IMR-90 (cell line): Measurements from ENCODE around the gene C1orf74. TPM values are rescaled to one million over a fixed set of nuclear protein-coding genes. Genes with fewer than 3 reads are reported as not detected.

Experiments used
- ATAC-seq: fragments of 200-7000 bp; cut with Tn5 transposase; 2 replicates; pipeline ENCODE4 v1.9.1; 2020; ENCODE audit warnings: low read depth, mild to moderate bottlenecking, moderate library complexity
- BruUV-seq: library from RNA; stranded (reverse); fragments of 400-500 nt; replicated peaks from 2 replicates; lab custom pipeline; 2021; lab: Mats Ljungman, UMichigan
- CTCF ChIA-PET: fragments of 300-600 bp; formaldehyde crosslinking; extraction: SDS; loops from one replicate; lab custom pipeline; 2021; ENCODE audit warnings: antibody characterized with exemption; lab: Yijun Ruan, JAX
- POLR2A ChIA-PET: fragments of 300-600 bp; sonication (Branson Sonifier 250); formaldehyde crosslinking; loops from one replicate; lab custom pipeline; 2022; ENCODE audit warnings: antibody characterized with exemption; ENCODE audit not compliant: unreplicated experiment; lab: Charles Lee
- DNase-seq: peaks from one replicate; pipeline ENCODE4 v3.0.0; 2013
- H2AFZ ChIP-seq: replicated peaks from 2 replicates; pipeline ENCODE3; 2013; ENCODE audit warnings: low read length, mild to moderate bottlenecking; ENCODE audit not compliant: poor library complexity
- H2AK5ac ChIP-seq: 2 replicates; pipeline ENCODE4 v1.6.1; 2013; ENCODE audit warnings: low read depth, low read length, inconsistent platforms
- H2AK9ac ChIP-seq: replicated peaks from 2 replicates; pipeline ENCODE3; 2013; ENCODE audit warnings: mild to moderate bottlenecking, low read depth, low read length, moderate library complexity; ENCODE audit not compliant: poor library complexity
- H2BK120ac ChIP-seq: 2 replicates; pipeline ENCODE4 v1.6.1; 2013; ENCODE audit warnings: low read depth, low read length, inconsistent platforms
- H2BK15ac ChIP-seq: 3 replicates; pipeline ENCODE4 v1.6.1; 2013; ENCODE audit warnings: low read depth, low read length, inconsistent platforms
- H2BK20ac ChIP-seq: 2 replicates; pipeline ENCODE4 v1.6.1; 2013; ENCODE audit warnings: low read depth, mild to moderate bottlenecking, inconsistent platforms, low read length, moderate library complexity
- H2BK5ac ChIP-seq: 2 replicates; pipeline ENCODE4 v1.6.1; 2013; ENCODE audit warnings: mild to moderate bottlenecking, low read depth, low read length, inconsistent platforms; ENCODE audit not compliant: poor library complexity, severe bottlenecking
- H3K14ac ChIP-seq: replicated peaks from 2 replicates; pipeline ENCODE4 v1.6.1; 2013; ENCODE audit warnings: low read depth, low read length, inconsistent platforms
- H3K18ac ChIP-seq: 2 replicates; pipeline ENCODE4 v1.6.1; 2013; ENCODE audit warnings: low read depth, low read length, control low read depth
- H3K23ac ChIP-seq: 2 replicates; pipeline ENCODE4 v1.6.1; 2013; ENCODE audit warnings: low read depth, low read length, inconsistent platforms
- H3K27ac ChIP-seq: 2 replicates; pipeline ENCODE4 v1.5.1; 2013; ENCODE audit warnings: mild to moderate bottlenecking, control low read depth, low read length; ENCODE audit not compliant: insufficient read depth
- H3K27me3 ChIP-seq: 2 replicates; pipeline ENCODE4 v1.6.1; 2013; ENCODE audit warnings: low read length; ENCODE audit not compliant: control insufficient read depth, insufficient read depth
- H3K36me3 ChIP-seq: 2 replicates; pipeline ENCODE4 v1.6.1; 2013; ENCODE audit warnings: low read length, mixed read lengths; ENCODE audit not compliant: control insufficient read depth, insufficient read depth
- H3K4ac ChIP-seq: 2 replicates; pipeline ENCODE4 v1.6.1; 2013; ENCODE audit warnings: low read depth, low read length, inconsistent platforms
- H3K4me1 ChIP-seq: 2 replicates; pipeline ENCODE4 v1.6.1; 2013; ENCODE audit warnings: low read length, mixed read lengths; ENCODE audit not compliant: control insufficient read depth, insufficient read depth
- H3K4me2 ChIP-seq: 2 replicates; pipeline ENCODE4 v1.6.1; 2013; ENCODE audit warnings: low read depth, mild to moderate bottlenecking, control low read depth, low read length, moderate library complexity
- H3K4me3 ChIP-seq: 2 replicates; pipeline ENCODE4 v1.5.1; 2013; ENCODE audit warnings: low read depth, mild to moderate bottlenecking, control low read depth, low read length, moderate library complexity; ENCODE audit not compliant: insufficient read depth
- H3K56ac ChIP-seq: 2 replicates; pipeline ENCODE4 v1.6.1; 2013; ENCODE audit warnings: low read length, inconsistent platforms; ENCODE audit not compliant: insufficient read depth; ENCODE audit errors: extremely low read depth
- H3K79me1 ChIP-seq, 2 experiments: 2 replicates each; pipeline ENCODE4 v1.6.1; 2013; ENCODE audit warnings: low read length in 2 of 2, inconsistent platforms in 1 of 2, low read depth in 1 of 2
- H3K9ac ChIP-seq: 2 replicates; pipeline ENCODE4 v1.6.1; 2013; ENCODE audit warnings: low read depth, low read length, control low read depth
- H3K9me1 ChIP-seq: 2 replicates; pipeline ENCODE4 v1.6.1; 2013; ENCODE audit warnings: low read length, inconsistent platforms; ENCODE audit not compliant: insufficient read depth
- H3K9me3 ChIP-seq: 2 replicates; pipeline ENCODE4 v1.6.1; 2013; ENCODE audit warnings: low read length; ENCODE audit not compliant: control insufficient read depth, insufficient read depth
- H4K20me1 ChIP-seq: 2 replicates; pipeline ENCODE4 v1.6.1; 2013; ENCODE audit warnings: low read length, inconsistent platforms; ENCODE audit not compliant: insufficient read depth
- H4K5ac ChIP-seq: 2 replicates; pipeline ENCODE4 v1.6.1; 2013; ENCODE audit warnings: mild to moderate bottlenecking, low read depth, low read length, control low read depth
- H4K8ac ChIP-seq, 2 experiments: 2 replicates each; pipeline ENCODE4 v1.6.1; 2013; ENCODE audit warnings: low read depth in 2 of 2, low read length in 2 of 2, control low read depth in 1 of 2, inconsistent platforms in 1 of 2
- H4K91ac ChIP-seq: 2 replicates; pipeline ENCODE4 v1.6.1; 2013; ENCODE audit warnings: low read depth, low read length, inconsistent platforms; ENCODE audit not compliant: insufficient read depth
- BHLHE40 ChIP-seq: fragments of 150-350 bp; IDR thresholded peaks from 2 replicates; pipeline ENCODE4 v1.6.1; 2016; ENCODE audit warnings: mild to moderate bottlenecking, low read depth, low read length
- FOS ChIP-seq: fragments of 150-350 bp; IDR thresholded peaks from 2 replicates; pipeline ENCODE4 v1.6.1; 2016; ENCODE audit warnings: low read depth, low read length
- MAFK ChIP-seq: IDR thresholded peaks from 2 replicates; pipeline ENCODE4 v1.6.1; 2012; ENCODE audit warnings: low read depth, low read length, improper control_type of control experiment
- MAZ ChIP-seq: IDR thresholded peaks from 2 replicates; pipeline ENCODE4 v1.6.1; 2012; ENCODE audit warnings: low read depth, mild to moderate bottlenecking, low read length, improper control_type of control experiment, moderate library complexity, borderline replicate concordance
- NFE2L2 ChIP-seq: fragments of 150-350 bp; IDR thresholded peaks from 2 replicates; pipeline ENCODE4 v1.6.1; 2016; ENCODE audit warnings: low read depth, mild to moderate bottlenecking, low read length
- POLR2A ChIP-seq: IDR thresholded peaks from 2 replicates; pipeline ENCODE4 v1.6.1; 2012; ENCODE audit warnings: mild to moderate bottlenecking, low read depth, low read length
- RFX5 ChIP-seq: IDR thresholded peaks from 2 replicates; pipeline ENCODE4 v1.8.0; 2012; ENCODE audit warnings: low read depth, mild to moderate bottlenecking, low read length, moderate library complexity
- SMC3 ChIP-seq: fragments of 150-350 bp; IDR thresholded peaks from 2 replicates; pipeline ENCODE4 v1.6.1; 2016; ENCODE audit warnings: low read depth, mild to moderate bottlenecking, antibody characterized with exemption, low read length, moderate library complexity
- USF2 ChIP-seq: fragments of 150-350 bp; IDR thresholded peaks from 2 replicates; pipeline ENCODE4 v1.6.1; 2017; ENCODE audit warnings: mild to moderate bottlenecking, antibody characterized with exemption, low read length, low read depth
- WGBS, 2 experiments: methylation state at CpG; one replicate each; pipeline versions ENCODE4 v1.1.5 to v1.1.7; 2013; ENCODE audit warnings: missing lambda C conversion rate in 2 of 2; ENCODE audit not compliant: insufficient read length in 1 of 2; ENCODE audit errors: extremely low coverage in 2 of 2; 5-methylcytosine and 5-hydroxymethylcytosine counted together
- dilution Hi-C: fragments of 300-500 bp; cut with HindIII; formaldehyde crosslinking; loops from one replicate; pipeline ENCODE4 v1.14.3; 2018; ENCODE audit warnings: low sequenced_read_pairs; ENCODE audit not compliant: unreplicated experiment
- in situ Hi-C: fragments of 300-500 bp; cut with MboI; formaldehyde crosslinking; loops from 3 replicates; pipeline ENCODE4 v1.14.3; 2019; ENCODE audit warnings: low sequenced_read_pairs, inconsistent platforms, mixed read lengths
- intact Hi-C: fragments of 100-400 bp; cut with micrococcal nuclease; formaldehyde crosslinking; loops from 2 replicates; pipeline ENCODE4 v1.10.0; 2022
- polyA plus RNA-seq, 3 experiments: library from polyadenylated mRNA; depleted of rRNA; stranded (reverse); fragments of >200 nt; gene quantifications; 2 replicates each; pipeline ENCODE4 v1.2.3, GENCODE V29; 2012; ENCODE audit warnings: low replicate concordance in 1 of 3
- total RNA-seq: library from RNA; depleted of rRNA; stranded (reverse); fragments of >200 nt; gene quantifications from 2 replicates; pipeline ENCODE4 v1.2.3, GENCODE V29; 2012
- TF ChIP-seq, protein P1 (sequence below): conservative IDR thresholded peaks from 2 replicates; pipeline ENCODE4 v1.5.1; 2012; ENCODE audit warnings: mild to moderate bottlenecking, low read depth, low read length, improper control_type of control experiment

C1orf74 gene
- total and polyA plus RNA-seq, 2 of the 4 experiments (the other 2 are of a cell fraction): 1.1 to 4.3 TPM

DNA sequence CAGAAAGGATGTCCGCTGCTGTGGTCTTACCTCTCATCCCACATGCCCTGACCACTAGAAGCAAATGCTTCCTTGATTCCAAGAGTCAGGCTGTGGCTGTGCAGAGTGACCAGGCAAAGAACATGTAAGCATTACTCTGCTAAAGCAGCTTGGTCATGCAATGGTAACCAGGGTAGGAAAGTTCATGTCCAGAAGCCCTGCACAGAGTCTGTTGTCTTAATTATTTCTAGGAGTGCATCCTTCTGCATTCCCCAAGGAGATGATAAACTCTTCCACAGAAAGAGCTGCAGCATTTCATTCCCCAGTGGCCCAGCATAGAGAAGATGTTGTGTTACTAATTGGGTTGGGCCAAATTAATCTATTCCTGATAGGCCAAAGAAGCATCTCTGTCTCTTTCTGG is 33.3 kb upstream of the C1orf74 start:
- Histone ChIP-seq H4K91ac (no peak overlapping the region), H2AFZ (no peak overlapping the region), H3K23ac (no peak overlapping the region), H3K4me3 (no peak overlapping the region), H4K20me1 (no peaks in the 10 kb centered on the region), H3K56ac (no peak overlapping the region), H3K4ac (no peak overlapping the region), H3K36me3 (no peaks in the 10 kb centered on the region), H2BK120ac (no peak overlapping the region), H3K27me3 (no peaks in the 10 kb centered on the region), H3K27ac (no peak overlapping the region), H2AK9ac (no peak overlapping the region), H2BK15ac (no peak overlapping the region), H2BK20ac (no peak overlapping the region), H3K4me2 (no peak overlapping the region), H3K14ac (no peak overlapping the region), H3K79me1 (no peaks in the 10 kb centered on the region), H2AK5ac (no peak overlapping the region), H3K9ac (no peak overlapping the region), H3K4me1 (no peaks in the 10 kb centered on the region), H3K18ac (no peak overlapping the region), H4K8ac (no peak overlapping the region), H2BK5ac (no peak overlapping the region), H3K9me1 (no peaks in the 10 kb centered on the region; the same call in 1 of the 2 replicates), H3K9me3 (no peaks in the 10 kb centered on the region), H4K5ac (no peak overlapping the region)
- ATAC-seq (no peak), DNase-seq (no peak)
- no CpG with 5 or more reads among the region's 1 CpG for WGBS, 2 experiments
- ChIA-PET POLR2A (no interaction called here), CTCF (no interaction called here)
- dilution Hi-C loops: loop anchor here (25.0 kb wide), 1 partner anchor 170 kb away; no protein-coding TSS in a partner anchor
- in situ Hi-C loops: no loop called here
- TF ChIP-seq MAFK (no peak), USF2 (no peak), FOS (no peak), MAZ (no peak), NFE2L2 (no peak), SMC3 (no peak), POLR2A (no peak), RFX5 (no peak), BHLHE40 (no peak)
- TF ChIP-seq, protein P1, sequence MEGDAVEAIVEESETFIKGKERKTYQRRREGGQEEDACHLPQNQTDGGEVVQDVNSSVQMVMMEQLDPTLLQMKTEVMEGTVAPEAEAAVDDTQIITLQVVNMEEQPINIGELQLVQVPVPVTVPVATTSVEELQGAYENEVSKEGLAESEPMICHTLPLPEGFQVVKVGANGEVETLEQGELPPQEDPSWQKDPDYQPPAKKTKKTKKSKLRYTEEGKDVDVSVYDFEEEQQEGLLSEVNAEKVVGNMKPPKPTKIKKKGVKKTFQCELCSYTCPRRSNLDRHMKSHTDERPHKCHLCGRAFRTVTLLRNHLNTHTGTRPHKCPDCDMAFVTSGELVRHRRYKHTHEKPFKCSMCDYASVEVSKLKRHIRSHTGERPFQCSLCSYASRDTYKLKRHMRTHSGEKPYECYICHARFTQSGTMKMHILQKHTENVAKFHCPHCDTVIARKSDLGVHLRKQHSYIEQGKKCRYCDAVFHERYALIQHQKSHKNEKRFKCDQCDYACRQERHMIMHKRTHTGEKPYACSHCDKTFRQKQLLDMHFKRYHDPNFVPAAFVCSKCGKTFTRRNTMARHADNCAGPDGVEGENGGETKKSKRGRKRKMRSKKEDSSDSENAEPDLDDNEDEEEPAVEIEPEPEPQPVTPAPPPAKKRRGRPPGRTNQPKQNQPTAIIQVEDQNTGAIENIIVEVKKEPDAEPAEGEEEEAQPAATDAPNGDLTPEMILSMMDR: no peak
- BruUV-seq: no TSS peak
- intact Hi-C loops: no loop called here
